Measurements from ENCODE around the gene FYB1. TPM values are rescaled to one million over a fixed set of nuclear protein-coding genes. Genes with fewer than 3 reads are reported as not detected.

FYB1 gene
- total RNA-seq, 1 donor = under 0.01 TPM

Other genes starting within 250 kb of the FYB1 start
- 46.7 and 50.7 TPM in 2 replicates for gene RICTOR, start 145.2 kb downstream of the FYB1 start, total RNA-seq
- gene C9, start 144.9 kb upstream of the FYB1 start, total RNA-seq = 0.36 TPM in 1 of 2 replicates, not detected in the other
- gene DAB2, start 205.4 kb upstream of the FYB1 start, total RNA-seq = 277 and 296 TPM in 2 replicates